HG03175 (cell line): ENCODE data around the gene SCAF1.

Experiments used
- ATAC-seq: cut with Tn5 transposase; IDR thresholded peaks from one replicate; pipeline ENCODE4 v1.9.1; 2021; ENCODE audit warnings: mild to moderate bottlenecking, moderate library complexity; ENCODE audit not compliant: unreplicated experiment

Gene SCAF1

GRCh38 chr19:49684983-49685553 is 43.1 kb downstream of the SCAF1 start:
- no peak for ATAC-seq

GRCh38 chr19:49685845-49686332 is 43.9 kb downstream of the SCAF1 start:
- ATAC-seq: no peak

DNA sequence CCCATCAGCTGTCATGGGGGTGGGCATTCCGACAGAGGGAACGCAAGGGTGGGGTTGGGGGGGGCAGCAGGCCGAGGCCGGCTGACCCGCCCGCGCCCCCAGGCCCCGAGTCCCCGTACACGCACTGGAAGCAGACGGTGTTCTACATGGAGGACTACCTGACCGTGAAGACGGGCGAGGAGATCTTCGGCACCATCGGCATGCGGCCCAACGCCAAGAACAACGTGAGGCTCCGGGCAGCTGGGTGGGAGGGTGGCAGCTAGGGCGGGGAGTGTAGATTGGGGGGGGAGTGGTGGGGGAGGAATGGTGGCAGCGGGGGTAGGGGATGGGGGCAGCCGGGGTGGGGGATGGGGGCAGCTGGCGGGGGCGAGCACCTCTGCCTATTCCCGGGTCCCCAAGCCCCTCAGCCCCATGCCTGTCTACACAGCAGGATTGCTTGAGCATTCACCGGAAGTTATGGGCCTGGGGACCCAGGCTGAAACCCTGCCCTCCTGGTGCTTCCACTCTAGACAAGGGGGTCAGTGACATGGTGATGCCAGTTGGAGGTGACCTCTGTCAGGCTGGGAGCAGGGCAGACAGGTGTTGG is 44.6 kb downstream of the SCAF1 start:
- ATAC-seq: no peak

GRCh38 chr19:49687150-49687549 is 45.1 kb downstream of the SCAF1 start:
- no peak for ATAC-seq

GRCh38 chr19:49687566-49688316 is 45.7 kb downstream of the SCAF1 start:
- no peak for ATAC-seq

- ATAC-seq: no peak
Observed at GRCh38 chr19:49688531-49689132, 46.6 kb downstream of the SCAF1 start.

GRCh38 chr19:49689133-49690078 is 47.4 kb downstream of the SCAF1 start, which contains the start of gene ADM5:
ADM5 (plus strand) TSS chr19:49689594; CDS start chr19:49689838, 244 bp downstream.
- ATAC-seq: no peak

GRCh38 chr19:49690079-49690655 is 48.2 kb downstream of the SCAF1 start:
- ATAC-seq: no peak

- no peak for ATAC-seq
Observed at GRCh38 chr19:49690656-49691242, 48.7 kb downstream of the SCAF1 start, which contains the start of gene CPT1C. CPT1C (plus strand) TSS chr19:49691116; CDS start chr19:49692253, 1,137 bp downstream.

DNA sequence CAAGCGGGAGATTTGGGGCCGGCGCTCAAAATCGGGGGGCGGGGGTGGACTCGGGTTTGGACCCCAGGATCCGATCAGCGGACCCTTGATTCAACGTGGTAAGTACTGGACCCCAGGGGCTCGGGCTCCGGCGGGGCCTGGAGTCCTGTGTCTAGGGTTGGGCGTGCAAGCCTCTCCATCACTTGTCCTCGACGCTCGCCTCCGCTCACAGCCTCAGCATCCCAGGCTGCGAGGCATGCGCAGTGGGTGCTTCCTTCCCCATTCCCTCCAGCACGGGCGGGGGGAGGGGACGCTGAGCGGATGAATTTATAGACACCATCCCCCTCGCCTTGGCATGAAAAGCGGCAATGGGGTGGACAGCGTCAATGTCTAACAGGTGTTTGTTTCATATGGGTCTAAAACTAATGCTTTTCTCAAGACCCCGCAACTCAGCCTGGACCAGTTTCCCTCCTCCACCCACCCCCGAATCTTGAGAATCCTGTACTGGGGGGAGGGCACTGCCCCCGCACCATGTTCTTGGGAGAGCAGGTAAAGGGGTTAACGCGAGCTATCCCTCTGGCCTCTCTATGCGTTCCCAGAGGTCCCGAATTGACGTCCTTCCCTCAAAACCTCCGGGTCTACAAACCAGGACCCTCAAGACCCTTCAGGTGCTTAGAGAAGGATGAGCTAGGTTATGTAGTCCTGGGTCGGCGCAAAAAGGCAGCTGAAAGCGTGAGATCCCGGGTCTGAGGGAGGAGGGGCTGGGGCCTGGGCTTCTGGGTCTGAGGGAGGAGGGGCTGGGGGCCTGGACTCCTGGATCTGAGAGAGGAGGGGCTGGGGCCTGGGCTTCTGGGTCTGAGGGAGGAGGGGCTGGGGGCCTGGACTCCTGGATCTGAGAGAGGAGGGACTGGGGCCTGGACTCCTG is 49.5 kb downstream of the SCAF1 start:
- ATAC-seq: no peak

DNA sequence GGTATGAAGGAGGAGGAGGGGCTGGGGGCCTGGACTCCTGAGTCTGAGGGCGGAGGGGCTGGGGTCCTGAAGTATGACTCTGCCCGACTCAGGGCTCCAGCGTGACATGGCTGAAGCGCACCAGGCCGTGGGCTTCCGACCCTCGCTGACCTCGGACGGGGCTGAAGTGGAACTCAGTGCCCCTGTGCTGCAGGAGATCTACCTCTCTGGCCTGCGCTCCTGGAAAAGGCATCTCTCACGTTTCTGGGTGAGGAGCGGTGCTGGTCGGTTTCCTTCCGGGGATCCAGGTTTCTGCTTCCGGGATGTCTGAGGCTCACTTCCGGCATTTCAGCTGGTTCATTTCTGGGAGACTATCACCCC is 50.1 kb downstream of the SCAF1 start:
- no peak for ATAC-seq

GRCh38 chr19:49696115-49696514 is 54.1 kb downstream of the SCAF1 start:
- no peak for ATAC-seq

DNA sequence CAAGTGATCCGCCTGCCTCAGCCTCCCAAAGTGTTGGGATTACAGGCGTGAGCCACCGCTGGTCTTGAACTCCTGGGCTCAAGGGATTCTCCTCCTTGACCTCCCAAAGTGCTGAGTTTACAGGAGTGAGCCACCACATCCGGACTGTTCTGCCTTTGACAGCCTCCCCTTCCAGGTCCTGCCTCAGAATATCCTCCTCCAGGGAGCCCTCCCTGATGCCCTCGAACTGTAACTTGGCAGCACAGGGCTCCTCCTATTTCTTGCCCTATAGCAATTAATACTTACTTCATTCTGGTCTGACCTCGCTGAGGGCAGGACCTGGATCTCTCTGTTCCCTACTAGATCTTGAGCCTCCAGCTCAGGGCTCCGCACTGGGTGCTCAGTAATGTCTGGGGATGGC is 54.9 kb downstream of the SCAF1 start:
- ATAC-seq: no peak

DNA sequence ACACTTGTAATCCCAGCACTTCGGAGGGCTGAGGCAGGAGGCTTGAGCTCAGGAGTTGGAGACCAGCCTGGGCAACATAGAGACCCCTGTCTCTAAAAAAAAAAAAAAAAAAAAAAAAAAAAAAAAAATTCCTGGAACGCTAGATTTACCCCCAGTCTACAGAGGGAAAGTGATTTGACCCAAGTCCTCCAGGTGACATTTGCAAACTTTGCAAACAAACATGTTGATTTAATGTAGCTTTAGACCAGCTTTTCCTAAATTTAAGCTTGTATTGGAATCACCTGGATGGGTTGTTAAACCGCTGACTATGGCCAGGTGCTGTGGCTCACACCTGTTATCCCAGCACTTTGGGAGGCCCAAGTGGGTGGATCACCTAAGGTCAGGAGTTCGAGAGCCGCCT is 57.4 kb downstream of the SCAF1 start:
- no peak for ATAC-seq

- no peak for ATAC-seq
Observed at GRCh38 chr19:49700563-49700962, 58.6 kb downstream of the SCAF1 start.

- no peak for ATAC-seq
Observed at GRCh38 chr19:49701271-49701786, 59.3 kb downstream of the SCAF1 start.

DNA sequence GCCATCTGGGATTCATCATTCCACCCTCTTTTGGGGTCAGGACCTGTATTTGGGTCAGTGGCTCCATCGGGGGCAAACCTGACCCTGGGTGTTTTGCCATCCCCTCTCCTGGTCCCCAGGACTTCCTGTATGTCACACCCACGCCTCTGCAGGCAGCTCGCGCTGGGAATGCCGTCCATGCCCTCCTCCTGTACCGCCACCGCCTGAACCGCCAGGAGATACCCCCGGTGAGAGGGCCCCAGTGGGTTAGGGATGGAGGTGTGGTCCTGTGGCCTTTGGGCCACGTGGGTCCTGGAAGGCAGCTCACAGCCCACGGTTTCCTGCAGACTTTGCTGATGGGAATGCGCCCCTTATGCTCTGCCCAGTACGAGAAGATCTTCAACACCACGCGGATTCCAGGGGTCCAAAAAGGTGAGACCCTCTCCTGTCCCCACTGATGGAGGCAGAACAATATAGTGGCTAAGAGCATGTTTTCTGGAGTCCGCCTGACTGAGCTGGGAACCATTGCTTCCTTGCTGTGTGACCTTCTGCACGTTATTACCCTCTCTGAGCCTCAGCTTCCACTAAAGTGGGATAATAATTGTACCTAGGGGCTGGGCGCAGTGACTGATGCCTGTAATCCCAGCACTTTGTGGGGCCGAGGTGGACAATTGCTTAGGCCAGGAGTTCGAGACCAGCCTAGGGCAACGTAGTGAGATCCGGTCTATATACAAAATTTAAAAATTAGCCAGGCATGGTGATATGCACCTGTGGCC is 63.1 kb downstream of the SCAF1 start:
- no peak for ATAC-seq

- no peak for ATAC-seq
Observed at GRCh38 chr19:49705919-49706318, 63.9 kb downstream of the SCAF1 start.
